RWPE2 (cell line): ENCODE results near the gene OTUD5.

ENCODE experiments used
- ATAC-seq: fragments of 200-7000 bp; cut with Tn5 transposase; 3 replicates; pipeline ENCODE4 v1.9.1; 2021; ENCODE audit warnings: low read depth
- DNase-seq: peaks from one replicate; pipeline ENCODE4 v3.0.0-alpha.2; 2020; ENCODE audit warnings: low spot score
- H3K27ac ChIP-seq: fragments of 450-650 bp; 2 replicates; pipeline ENCODE4 v1.5.1; 2017; ENCODE audit warnings: mild to moderate bottlenecking; ENCODE audit not compliant: poor library complexity, severe bottlenecking
- H3K27me3 ChIP-seq: fragments of 250-450 bp; sonication (Bioruptor Pico); 2 replicates; pipeline ENCODE4 v1.5.1; 2021; ENCODE audit warnings: mild to moderate bottlenecking, moderate library complexity; ENCODE audit not compliant: insufficient read depth, poor library complexity, severe bottlenecking
- H3K36me3 ChIP-seq: fragments of 250-450 bp; sonication (Bioruptor Pico); 2 replicates; pipeline ENCODE4 v1.5.1; 2020; ENCODE audit warnings: low read depth, mild to moderate bottlenecking, moderate library complexity
- H3K4me1 ChIP-seq: fragments of 250-450 bp; sonication (Bioruptor Pico); 2 replicates; pipeline ENCODE4 v1.5.1; 2021; ENCODE audit warnings: mild to moderate bottlenecking, moderate library complexity; ENCODE audit not compliant: insufficient read depth, poor library complexity, severe bottlenecking
- H3K4me3 ChIP-seq: fragments of 250-450 bp; sonication (Bioruptor Pico); 2 replicates; pipeline ENCODE4 v1.5.1; 2021; ENCODE audit warnings: mild to moderate bottlenecking, moderate library complexity; ENCODE audit not compliant: severe bottlenecking
- H3K9me3 ChIP-seq: fragments of 250-450 bp; sonication (Bioruptor Pico); 2 replicates; pipeline ENCODE4 v1.5.1; 2021; ENCODE audit warnings: mild to moderate bottlenecking, moderate library complexity; ENCODE audit not compliant: severe bottlenecking
- TF ChIP-seq, protein P1 (sequence below): fragments of 450-650 bp; IDR thresholded peaks from one replicate; pipeline ENCODE4 v1.5.1; 2017; ENCODE audit warnings: mild to moderate bottlenecking, moderate library complexity; ENCODE audit not compliant: poor library complexity, severe bottlenecking

OTUD5 gene

DNA sequence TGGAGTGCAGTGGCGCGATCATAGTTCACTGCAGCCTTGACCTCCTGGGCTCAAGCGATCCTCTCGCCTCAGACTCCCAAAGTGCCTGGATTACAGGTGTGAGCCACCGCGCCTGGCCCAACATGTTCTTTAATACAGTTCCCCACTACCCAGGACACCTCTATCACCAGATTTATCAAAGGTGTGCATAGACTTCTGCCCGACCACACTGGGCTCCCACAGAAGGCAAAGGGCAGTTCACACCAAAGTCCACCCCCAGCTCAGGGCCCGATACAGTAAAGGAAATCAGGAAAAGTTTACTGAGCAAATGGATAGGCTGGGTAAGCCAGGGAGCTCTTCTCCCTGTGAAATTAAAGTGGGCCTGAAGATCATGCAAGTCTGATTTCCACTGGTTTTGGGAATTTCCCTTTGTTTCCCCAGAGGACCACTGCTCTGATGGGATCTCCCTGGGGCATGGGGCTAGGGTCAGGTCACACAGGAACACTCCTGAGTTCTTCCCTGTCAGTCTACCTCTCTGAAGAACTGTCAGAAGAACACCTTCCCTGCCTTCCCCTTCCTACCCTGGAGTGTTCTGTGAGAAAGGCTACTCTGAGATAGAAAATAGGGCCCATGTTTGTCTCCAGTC, 20.9 kb downstream of the OTUD5 start:
- Histone ChIP-seq H3K4me3 (no peak overlapping the region), H3K36me3 (0 out of 2 replicates have a peak, but pooled peaks cover 3% of the 10 kb centered on the region)
- ATAC-seq = no peak

DNA sequence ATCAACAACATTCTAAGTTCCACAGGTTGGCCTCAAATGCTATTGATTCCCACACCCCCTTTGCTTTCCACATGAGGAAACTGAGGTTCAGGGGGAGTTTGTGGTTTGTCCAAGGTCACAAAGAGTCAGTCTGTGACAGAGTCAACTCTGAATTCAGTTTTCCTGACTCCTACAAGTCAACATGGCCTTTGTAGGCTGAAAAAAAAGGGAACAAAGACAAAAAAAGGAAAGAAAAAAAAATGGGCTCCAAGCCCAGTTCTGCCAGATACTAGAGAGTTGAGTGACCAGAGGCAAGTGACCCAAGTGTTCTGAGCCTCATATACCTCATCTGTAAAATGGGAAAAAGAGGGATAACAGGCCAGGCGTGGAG, 22.1 kb downstream of the OTUD5 start:
- ATAC-seq (no peak), DNase-seq (no peak)
- Histone ChIP-seq H3K27me3 (no peaks in the 10 kb centered on the region), H3K36me3 (peaks cover 4% of the 10 kb centered on the region; the same call in 1 of the 2 replicates), H3K27ac (no peak overlapping the region), H3K4me1 (no peaks in the 10 kb centered on the region), H3K9me3 (no peaks in the 10 kb centered on the region), H3K4me3 (no peak overlapping the region)
- TF ChIP-seq, protein P1, sequence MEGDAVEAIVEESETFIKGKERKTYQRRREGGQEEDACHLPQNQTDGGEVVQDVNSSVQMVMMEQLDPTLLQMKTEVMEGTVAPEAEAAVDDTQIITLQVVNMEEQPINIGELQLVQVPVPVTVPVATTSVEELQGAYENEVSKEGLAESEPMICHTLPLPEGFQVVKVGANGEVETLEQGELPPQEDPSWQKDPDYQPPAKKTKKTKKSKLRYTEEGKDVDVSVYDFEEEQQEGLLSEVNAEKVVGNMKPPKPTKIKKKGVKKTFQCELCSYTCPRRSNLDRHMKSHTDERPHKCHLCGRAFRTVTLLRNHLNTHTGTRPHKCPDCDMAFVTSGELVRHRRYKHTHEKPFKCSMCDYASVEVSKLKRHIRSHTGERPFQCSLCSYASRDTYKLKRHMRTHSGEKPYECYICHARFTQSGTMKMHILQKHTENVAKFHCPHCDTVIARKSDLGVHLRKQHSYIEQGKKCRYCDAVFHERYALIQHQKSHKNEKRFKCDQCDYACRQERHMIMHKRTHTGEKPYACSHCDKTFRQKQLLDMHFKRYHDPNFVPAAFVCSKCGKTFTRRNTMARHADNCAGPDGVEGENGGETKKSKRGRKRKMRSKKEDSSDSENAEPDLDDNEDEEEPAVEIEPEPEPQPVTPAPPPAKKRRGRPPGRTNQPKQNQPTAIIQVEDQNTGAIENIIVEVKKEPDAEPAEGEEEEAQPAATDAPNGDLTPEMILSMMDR = no peak

More for the DNA sequence above, 20.9 kb downstream of the OTUD5 start:
- TF ChIP-seq, protein P1 = no peak
- Histone ChIP-seq H3K27ac (no peak overlapping the region), H3K9me3 (no peaks in the 10 kb centered on the region), H3K4me1 (no peaks in the 10 kb centered on the region), H3K27me3 (no peaks in the 10 kb centered on the region)
- DNase-seq = no peak

DNA sequence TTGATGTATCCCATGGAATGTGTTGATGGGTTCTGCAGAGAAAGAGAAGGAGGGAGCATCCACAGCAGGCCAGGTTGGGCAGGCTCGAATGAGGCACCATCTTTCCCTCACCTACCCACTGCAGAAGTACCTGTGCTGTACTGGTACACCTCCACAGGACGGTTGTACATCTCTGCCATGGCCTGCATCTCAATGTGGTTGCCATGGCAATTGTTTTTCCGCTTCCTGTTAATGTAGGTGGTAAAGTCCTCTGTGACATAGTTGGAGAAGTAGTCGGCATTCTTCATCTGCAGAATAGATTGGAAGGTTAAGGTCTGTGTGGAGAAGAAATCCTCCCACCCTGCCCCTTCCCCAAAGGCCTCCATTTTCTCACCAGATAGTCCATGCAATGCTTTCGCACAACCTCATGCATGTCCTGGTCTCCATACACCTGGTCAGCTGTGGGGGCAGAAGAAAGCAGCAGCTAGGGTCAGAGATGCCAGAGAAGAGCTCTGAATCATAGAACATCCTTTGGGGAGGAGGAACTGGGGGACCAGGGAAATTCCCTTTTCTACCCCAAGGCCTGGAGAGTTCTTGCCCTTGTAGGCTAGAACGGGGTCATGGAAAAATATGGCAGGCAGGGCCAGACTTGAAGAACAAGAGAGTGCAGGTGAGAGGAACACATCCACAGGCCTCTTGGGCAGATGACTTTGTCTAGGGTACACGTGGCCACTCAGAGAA, 22.7 kb downstream of the OTUD5 start:
- Histone ChIP-seq H3K4me3 (no peak overlapping the region), H3K9me3 (no peaks in the 10 kb centered on the region), H3K36me3 (peaks cover 7% of the 10 kb centered on the region; the same call in 1 of the 2 replicates), H3K4me1 (no peaks in the 10 kb centered on the region), H3K27me3 (no peaks in the 10 kb centered on the region), H3K27ac (no peak overlapping the region)
- TF ChIP-seq, protein P1 = no peak
- ATAC-seq (no peak), DNase-seq (no peak)

DNA sequence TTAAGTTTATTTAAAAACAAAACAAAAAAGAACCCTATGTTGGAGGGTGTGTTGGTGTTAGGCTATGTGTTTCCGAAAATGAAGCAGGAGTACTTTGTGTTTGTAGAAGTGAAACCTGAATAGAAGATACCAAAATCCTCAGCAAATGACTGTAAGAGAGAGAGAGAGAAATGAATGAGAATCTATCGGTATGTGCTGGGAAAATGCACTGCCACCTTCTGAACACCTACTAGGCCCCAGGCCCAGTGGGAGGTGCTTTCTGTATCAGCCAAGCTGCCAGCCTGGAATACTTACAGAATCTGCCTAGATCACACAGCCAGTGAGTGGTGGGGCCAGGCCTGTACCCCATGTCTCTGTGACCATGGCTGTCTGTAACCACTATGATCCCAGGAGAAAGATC, 23.6 kb downstream of the OTUD5 start:
- Histone ChIP-seq H3K4me3 (no peak overlapping the region), H3K36me3 (peaks cover 7% of the 10 kb centered on the region; the same call in 1 of the 2 replicates), H3K9me3 (no peaks in the 10 kb centered on the region), H3K27me3 (no peaks in the 10 kb centered on the region), H3K4me1 (no peaks in the 10 kb centered on the region), H3K27ac (no peak overlapping the region)
- DNase-seq = no peak
- ATAC-seq = no peak
- TF ChIP-seq, protein P1 = no peak
